NCI-H2196 treated with DMSO at 0.1 percent for 48 hours (cell line): ENCODE data around the gene ACY1.

ENCODE experiments used
- DNase-seq: peaks from one replicate; lab custom pipeline; 2025; ENCODE audit not compliant: unreplicated experiment; lab: John Stamatoyannopoulos, UW

The ACY1 gene

DNA sequence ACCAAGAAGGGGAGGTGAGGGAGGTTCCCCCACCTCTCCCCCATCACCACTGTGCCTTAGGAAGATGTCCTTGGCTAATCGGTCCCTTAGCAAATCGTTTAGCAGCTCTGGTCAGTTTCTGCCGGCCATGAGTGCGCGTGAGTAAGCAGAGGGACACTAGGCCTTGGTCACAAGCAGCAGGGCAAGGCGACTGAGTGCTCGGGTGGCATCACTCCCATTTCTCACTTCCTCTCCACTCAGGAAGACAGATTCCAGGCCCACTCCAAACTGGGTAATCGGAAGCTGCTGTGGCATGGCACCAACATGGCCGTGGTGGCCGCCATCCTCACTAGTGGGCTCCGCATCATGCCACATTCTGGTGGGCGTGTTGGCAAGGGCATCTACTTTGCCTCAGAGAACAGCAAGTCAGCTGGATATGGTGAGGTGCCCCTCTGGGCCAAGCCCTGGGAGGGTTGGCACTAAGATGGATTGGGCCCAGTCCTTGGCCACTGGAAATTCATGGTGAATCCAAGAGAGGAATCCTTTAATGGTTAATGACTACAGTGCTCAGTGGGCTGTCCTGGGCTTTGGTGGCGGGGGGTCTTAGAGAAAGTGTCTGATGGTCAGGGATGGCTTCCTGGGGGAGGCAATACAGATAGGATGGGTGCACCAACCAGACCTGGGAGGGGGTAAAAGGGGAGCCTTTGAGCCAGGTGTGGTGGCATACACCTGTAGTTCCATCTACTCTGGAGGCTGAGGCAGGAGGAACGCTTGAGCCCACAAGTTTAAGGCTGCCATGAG is 37.2 kb upstream of the ACY1 start:
- no peak for DNase-seq

DNA sequence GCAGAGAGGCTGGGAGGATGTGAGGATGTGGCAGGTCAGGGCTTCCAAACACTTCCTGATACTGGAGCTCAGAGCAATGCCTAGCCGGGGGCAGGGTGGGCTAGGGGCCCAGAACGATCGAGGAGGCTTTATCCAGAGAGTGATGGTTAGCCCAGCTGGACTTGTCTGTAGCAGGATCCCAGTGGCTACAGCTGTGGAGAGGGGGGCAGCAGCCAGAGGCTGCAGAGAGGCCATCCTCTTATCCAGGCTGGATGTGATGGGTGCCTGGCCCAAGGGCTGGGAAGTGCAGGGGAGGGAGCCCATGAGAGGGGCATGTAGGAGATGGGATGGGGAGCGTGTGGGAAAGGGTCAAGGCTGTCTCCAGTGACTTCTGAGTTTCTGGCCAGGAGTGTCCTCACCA is 36.5 kb upstream of the ACY1 start:
- no peak for DNase-seq

DNA sequence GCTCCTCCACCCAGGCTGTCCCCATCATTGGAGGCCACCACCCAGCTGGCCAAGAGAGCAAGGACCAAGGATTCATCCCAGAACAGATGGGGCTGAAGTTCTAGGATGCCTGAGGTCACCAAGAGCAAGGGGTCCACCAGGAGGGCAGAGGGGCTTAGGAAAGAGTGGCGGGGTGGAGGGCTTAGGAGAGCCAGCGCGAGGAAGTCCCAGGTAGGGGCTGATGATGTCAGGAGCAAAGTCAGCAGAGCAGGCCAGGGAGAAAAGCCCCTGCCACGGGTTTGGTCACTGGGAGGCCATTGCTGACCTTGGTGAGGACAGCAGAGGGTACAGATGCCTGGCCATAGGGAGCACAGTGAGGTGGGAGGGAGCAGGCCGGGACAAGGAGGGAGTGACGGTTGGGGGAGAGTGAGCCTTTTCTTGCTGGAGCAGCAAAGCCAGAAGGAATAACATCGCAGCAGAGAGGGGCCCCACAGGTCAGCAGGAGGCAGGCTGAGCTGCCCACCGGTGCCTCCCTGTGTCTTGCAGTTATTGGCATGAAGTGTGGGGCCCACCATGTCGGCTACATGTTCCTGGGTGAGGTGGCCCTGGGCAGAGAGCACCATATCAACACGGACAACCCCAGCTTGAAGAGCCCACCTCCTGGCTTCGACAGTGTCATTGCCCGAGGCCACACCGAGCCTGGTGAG is 36.0 kb upstream of the ACY1 start:
- DNase-seq = no peak

DNA sequence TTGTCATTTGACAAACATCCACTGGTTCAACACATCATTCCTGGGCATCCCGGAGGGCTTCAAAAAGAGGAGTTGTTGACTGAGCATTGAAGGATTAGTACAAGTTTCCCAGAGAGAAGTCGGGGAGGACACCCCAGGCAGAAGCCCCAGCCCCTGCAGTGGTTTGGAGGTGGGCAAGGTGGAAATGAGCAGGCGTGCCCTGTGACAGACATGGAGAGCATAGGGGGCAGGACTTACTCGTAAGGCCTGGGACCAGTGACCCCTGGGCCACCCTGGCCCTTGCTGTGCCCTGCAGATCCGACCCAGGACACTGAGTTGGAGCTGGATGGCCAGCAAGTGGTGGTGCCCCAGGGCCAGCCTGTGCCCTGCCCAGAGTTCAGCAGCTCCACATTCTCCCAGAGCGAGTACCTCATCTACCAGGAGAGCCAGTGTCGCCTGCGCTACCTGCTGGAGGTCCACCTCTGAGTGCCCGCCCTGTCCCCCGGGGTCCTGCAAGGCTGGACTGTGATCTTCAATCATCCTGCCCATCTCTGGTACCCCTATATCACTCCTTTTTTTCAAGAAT is 35.2 kb upstream of the ACY1 start:
- DNase-seq = no peak

DNA sequence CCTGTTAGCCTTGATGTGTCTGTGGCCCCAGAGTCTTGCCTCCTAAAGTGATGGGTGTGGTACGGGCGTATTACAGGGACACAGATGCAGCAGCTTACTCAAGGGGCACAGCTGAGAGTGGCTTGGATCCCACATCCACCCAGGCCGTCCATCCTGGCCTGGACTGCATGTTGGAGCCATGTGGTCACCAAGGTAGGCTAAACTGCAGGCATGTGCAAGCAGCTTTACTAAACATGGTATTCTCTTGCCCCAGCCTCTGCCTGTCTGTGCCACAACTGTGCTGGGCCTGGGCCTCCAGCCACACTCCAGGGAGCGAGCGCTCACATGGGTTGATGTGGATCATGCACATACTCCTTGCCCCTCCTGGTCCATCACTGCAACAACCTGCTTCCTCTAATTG is 34.2 kb upstream of the ACY1 start:
- DNase-seq = no peak

DNA sequence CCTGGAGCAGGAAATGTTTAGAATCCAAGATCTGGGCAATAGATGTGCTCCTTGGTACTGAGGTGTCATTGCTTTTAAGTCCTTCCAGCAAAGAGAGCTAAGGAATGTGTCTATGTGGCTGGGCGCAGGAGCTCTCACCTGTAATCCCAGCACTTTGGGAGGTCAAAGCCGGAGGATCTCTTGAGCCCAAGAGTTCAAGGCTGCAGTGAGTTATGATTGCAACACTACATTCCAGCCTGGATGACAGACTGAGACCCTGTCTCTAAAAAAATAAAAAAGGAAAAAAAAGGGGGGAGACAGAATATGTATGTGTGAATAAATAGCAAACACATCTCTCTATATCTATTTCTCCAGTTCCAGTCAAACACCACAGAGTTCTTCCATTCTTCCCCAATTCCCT is 32.4 kb upstream of the ACY1 start:
- DNase-seq = no peak

DNA sequence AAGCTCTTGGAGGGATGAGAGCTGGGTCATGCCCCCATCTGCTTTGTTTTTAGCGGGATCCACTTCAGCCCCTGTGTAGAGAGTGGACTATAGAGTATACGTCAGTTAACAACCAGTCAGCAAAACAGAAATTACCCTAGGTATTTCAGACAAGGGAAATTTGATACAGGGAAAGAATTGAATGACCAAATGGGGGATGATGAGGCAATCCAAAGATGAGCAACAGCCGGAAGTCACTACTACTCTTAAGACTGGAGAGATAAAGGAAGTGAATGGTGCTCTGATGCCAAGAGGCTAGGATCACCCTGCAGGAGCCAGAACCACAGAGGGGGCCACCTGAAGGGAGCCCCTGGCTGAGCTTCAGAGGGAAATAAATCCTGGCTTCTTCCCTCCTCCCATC is 29.9 kb upstream of the ACY1 start:
- DNase-seq = no peak

DNA sequence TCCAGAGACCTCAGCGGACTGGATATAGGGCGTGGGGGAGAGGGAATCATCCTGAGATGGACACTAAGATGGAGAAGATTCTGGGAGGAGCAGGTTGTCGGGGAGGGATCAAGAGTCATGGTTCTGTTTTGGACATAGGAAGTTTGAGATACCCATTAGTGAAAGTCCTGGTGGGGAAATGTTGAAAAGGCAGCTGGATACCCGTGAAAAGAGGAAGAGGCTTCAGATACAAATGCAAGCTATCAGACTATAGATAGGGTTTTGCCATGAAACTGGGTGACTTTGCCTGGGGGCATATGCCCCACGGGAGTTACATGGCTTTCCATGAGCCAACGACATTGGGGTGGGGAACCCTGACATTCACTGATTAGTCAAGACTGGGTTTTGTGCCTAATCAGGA is 29.2 kb upstream of the ACY1 start:
- no peak for DNase-seq

DNA sequence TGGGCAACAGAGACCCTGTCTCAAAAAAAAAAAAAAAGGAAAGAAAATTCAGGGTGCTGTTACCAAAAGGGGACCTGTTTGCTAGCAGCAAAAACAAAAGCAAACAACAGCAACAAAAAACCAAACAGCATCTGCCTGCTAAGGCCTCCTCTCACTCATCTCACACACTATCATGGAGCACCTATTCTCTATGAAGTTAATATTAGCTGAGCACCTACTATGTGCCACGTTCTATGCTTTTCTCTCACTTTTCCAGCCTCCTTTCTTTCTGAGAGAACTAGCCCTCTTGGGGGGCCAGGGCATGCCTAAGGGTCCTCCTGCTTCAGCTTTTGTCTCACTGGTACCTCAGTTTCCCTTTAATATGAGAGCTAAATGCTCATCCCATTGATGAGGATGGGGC is 28.6 kb upstream of the ACY1 start:
- DNase-seq = no peak

DNA sequence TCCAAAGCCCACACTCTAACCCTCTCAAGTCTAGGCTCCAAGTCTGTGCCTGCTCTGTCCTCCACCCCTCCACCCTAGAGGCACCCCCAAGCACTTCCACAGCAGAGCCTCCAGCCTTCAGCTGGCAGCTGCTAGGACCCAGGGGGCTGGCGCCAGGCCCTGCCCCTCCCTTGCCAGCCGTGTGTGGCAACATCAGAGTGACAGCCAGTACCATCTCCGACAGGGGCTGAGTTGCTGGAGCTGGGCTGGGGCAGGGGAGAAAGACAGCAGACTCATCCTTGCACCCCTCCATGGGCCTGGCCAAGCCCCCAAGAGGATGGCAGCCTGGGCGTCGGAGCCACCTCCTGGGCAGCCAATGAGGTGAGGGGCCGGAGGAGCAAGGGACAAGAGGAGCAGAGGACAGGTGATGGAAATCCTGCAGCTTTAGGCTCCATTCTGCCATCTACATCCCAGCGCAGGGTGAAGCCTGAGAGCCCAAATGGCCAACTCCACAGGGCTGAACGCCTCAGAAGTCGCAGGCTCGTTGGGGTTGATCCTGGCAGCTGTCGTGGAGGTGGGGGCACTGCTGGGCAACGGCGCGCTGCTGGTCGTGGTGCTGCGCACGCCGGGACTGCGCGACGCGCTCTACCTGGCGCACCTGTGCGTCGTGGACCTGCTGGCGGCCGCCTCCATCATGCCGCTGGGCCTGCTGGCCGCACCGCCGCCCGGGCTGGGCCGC is 28.0 kb upstream of the ACY1 start, which contains the start of gene GPR62:
Gene GPR62 (plus strand): TSS at position 207 of the 718 bp plus-strand sequence. CDS start 272 bp downstream, at position 479.
- DNase-seq = no peak

DNA sequence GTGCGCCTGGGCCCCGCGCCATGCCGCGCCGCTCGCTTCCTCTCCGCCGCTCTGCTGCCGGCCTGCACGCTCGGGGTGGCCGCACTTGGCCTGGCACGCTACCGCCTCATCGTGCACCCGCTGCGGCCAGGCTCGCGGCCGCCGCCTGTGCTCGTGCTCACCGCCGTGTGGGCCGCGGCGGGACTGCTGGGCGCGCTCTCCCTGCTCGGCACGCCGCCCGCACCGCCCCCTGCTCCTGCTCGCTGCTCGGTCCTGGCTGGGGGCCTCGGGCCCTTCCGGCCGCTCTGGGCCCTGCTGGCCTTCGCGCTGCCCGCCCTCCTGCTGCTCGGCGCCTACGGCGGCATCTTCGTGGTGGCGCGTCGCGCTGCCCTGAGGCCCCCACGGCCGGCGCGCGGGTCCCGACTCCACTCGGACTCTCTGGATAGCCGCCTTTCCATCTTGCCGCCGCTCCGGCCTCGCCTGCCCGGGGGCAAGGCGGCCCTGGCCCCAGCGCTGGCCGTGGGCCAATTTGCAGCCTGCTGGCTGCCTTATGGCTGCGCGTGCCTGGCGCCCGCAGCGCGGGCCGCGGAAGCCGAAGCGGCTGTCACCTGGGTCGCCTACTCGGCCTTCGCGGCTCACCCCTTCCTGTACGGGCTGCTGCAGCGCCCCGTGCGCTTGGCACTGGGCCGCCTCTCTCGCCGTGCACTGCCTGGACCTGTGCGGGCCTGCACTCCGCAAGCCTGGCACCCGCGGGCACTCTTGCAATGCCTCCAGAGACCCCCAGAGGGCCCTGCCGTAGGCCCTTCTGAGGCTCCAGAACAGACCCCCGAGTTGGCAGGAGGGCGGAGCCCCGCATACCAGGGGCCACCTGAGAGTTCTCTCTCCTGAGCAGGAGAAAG is 27.2 kb upstream of the ACY1 start:
- DNase-seq = no peak

DNA sequence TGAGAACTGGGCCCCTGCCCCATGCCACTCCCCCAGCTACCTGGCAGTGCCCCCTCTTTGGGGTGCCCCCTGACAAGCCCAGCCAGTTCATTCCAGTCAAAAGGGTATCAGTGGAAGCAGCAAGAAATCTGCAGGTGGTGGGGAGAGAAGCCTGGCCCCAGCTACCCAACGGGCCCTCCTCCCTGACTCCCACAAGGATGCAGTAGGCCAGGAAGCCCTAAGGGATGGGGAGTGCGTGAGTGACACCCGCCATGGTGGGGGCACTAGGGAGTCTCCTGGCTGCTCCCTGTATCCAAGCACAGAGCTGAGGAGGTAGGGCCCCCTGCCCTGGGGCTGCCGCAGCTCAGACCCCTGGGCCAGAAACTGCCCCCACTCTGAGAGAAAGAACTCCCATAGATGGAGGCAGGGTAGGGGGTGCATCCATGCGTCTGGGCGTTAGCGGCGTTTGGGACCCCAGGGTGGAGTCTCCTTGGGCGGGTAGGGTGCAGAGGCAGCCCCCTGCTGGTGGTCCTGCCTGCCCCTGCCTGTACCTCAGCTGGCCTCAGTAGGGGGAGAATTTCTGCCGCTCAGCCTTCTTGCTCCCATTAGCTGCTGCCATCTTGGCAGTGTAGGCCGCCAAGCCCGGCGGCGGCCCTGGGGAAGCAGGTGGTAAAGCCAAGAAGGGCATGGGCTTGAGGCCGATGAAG is 25.7 kb upstream of the ACY1 start:
- DNase-seq = no peak

DNA sequence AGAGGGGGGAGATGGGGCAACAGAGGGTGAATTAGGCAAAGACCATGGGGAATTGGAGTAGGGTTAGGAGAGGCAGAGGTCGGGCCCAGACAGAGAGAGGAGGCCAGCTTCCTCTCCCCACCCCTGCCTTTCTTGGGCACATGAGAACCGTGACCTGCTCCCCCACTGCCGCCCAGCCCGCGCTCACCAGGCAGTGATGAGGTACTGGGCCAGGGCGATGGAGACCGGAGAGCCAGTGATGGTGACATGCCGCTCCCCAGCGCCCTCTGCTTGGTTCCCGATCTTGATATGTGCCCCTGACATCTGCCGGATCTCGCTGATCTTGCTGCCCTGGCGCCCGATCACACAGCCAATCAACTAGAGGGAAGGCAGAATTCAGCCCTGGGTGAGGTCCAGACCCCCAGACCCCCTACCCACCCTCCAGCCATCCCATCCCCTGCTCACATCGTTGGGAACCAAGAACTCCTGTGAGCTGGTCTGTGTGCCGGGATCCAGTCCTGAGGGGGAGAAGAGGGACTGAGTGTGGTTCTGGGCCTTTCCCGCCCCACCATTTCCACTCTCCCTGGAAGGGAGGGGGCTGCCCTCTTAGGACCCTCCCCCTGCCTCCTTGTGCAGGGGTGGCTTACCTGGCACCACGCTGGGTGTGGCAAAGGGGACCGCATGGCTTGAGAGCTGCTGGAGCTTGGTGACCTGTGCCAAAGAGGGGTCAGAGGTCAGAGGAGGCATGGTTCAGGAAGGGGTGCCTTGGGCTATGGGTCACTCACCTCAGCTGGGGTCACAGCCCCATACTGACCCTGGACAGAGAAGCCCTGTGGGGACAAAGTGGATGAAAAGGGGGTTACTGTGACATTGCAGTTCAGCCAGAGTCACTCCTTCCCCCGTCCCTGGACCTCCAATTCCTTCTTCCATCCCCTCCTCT is 24.5 kb upstream of the ACY1 start:
- DNase-seq = no peak

DNA sequence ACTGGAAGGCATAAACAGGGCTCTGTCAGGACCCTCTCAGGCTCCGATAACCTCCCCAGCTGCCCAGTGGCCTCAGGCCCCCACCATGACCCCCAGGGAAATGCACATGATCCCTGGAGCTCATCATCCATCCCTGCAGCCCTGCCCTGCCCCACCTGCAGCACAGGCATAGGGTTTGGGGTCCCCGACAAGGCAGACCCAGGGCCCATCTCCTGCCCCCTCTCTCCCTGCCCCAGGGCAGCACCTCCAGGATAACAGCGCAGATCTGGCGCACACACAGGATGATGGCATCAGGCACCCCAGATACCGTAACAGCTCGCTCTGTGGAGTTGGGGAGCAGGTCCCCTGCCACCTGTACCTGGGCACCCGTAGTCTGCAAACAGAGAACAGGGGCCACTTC is 23.7 kb upstream of the ACY1 start:
- DNase-seq = no peak

DNA sequence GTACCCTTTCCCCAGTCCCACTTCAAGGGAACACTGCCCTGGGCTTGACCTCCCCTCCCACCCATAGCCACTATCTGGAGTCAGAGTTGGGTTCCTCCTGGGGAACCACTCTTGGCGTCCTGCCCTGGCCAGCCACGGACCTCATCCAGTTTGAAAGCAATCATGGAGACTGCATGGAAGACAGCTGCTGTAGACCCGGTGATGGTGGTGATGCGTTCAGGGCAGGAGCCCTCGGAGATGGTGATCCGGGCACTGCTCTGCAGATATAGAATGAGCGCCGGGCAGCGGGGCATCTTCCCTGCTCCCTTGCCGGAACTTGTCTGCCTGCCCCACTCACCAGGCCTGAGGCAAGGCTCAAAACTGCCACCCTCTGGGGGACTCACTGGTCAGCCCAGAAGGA is 22.9 kb upstream of the ACY1 start:
- no peak for DNase-seq

DNA sequence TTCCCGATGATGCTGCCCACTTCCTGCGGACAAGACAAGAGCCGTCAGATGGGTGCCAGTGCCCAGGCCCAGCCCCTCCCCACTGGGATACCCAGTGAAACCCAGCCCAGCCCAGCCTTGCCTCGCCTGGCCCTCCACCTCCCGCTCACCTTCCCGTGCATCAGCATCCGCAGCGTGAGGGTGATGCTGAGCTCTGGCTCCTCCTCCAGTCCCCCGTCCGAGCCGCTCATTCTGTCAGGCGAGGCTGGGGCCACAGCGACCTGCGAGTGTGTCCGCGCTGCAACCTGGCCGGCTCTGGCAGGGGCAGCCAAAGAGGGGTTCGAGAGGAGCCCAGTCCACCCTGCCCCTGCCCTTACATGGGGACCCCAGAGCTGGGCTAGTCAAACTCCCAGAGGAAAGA is 22.3 kb upstream of the ACY1 start:
- DNase-seq = no peak

DNA sequence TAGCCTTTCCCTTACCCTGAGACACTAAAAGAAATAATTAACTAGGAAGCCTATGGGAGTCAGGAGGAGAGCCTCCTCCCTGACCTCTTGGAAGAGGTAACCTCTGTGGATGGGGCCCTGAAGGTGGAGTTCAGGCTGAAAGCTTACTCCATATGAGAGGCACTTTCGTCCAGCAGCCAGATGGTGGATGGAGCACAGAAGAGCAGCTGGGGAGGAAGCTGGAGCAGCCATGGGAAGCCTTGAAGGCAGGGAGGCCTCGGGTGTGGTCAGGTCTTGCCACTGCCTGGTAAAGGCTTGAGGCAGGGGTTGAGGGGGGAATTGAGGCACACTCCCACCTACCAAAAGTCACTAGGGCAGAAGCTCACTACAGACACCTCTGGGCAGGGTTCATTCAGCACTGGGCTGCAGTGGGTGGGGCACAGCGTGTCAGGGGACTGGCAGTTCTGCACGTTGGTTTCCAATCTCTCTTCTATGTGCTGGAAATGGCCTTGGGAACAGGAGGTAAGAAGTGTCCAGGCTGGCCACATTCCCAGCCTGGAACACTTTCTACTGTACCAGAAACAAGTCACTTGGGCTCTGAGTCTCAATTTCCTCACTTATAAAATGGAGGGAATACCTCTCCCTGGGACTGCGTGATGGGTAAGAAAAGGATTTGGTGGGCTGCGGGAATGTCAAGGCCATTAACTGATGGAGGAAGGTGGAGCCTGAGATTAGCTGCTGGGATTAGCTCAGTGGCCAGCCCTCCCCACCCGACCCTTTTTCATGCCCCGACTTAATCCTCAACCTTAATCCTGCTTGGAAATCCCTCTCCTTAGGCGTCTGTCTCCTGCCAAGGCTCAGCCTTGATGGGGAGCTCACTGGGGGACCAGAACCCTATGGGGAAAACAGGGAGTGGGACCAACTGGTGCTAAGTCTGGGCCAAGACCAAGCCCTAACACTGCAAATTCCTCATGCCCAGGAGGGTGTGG is 21.4 kb upstream of the ACY1 start:
- no peak for DNase-seq
